ENCODE results near the gene FBXO22.

DNA sequence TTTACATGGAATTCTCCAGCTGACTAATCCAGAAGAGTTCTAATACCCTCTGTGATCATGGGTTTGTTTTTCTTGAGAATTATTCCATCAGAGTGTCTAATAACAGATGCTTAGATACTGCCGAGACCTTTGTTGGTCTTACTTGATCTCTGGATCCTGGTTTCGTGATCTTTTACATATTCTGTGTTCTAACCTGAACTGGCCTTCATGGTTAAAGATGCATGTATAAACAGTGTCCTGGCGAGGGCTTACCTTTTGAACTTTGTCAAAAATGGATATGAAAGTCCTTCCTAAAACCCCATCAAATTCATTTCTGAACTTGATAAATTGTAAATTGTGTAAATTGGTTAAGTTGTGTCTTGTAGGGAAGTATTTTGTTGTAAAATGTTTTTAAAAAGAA, 35.7 kb upstream of the FBXO22 start:
- no peak for TF ChIP-seq ZNF274 (CRISPR knock-in tag; IDR thresholded peaks at IDR 0.05)
- TF ChIP-seq, protein P1, sequence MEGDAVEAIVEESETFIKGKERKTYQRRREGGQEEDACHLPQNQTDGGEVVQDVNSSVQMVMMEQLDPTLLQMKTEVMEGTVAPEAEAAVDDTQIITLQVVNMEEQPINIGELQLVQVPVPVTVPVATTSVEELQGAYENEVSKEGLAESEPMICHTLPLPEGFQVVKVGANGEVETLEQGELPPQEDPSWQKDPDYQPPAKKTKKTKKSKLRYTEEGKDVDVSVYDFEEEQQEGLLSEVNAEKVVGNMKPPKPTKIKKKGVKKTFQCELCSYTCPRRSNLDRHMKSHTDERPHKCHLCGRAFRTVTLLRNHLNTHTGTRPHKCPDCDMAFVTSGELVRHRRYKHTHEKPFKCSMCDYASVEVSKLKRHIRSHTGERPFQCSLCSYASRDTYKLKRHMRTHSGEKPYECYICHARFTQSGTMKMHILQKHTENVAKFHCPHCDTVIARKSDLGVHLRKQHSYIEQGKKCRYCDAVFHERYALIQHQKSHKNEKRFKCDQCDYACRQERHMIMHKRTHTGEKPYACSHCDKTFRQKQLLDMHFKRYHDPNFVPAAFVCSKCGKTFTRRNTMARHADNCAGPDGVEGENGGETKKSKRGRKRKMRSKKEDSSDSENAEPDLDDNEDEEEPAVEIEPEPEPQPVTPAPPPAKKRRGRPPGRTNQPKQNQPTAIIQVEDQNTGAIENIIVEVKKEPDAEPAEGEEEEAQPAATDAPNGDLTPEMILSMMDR (CRISPR knock-in tag; IDR thresholded peaks at IDR 0.05), result no peak
- no peak for TF ChIP-seq CEBPB (IDR thresholded peaks at IDR 0.05; ENCODE audit: borderline replicate concordance, low read depth, low read length)
- no peak for TF ChIP-seq FOXM1 (CRISPR knock-in tag; IDR thresholded peaks at IDR 0.05)
- no peak for TF ChIP-seq TARDBP (CRISPR knock-in tag; IDR thresholded peaks at IDR 0.05)
- TF ChIP-seq MAFK (conservative IDR thresholded peaks at IDR 0.05 in 1 of 2, IDR thresholded peaks at IDR 0.05 in 1 of 2; ENCODE audit: low read length in 2 of 2), result no peak

All from HepG2 (cell line).